Neural progenitor cell (in vitro differentiated cells): ENCODE results near the gene MYRFL. TPM values are rescaled to one million over a fixed set of nuclear protein-coding genes. Genes with fewer than 3 reads are reported as not detected.

Experiments used
- DNase-seq: peaks from one replicate; pipeline ENCODE4 v3.0.0-alpha.2; 2016; ENCODE audit warnings: low spot score
- H2AFZ ChIP-seq: fragments of 200-600 bp; sonication (generic); replicated peaks from 2 replicates; pipeline ENCODE4 v1.6.1; 2016; ENCODE audit warnings: antibody characterized with exemption
- H3F3A ChIP-seq: fragments of 200-600 bp; sonication (generic); 2 replicates; pipeline ENCODE4 v1.6.1; 2016; ENCODE audit warnings: antibody characterized with exemption, low read depth
- H3K27ac ChIP-seq: fragments of 200-600 bp; sonication (generic); 2 replicates; pipeline ENCODE4 v1.5.1; 2016; ENCODE audit warnings: mild to moderate bottlenecking
- H3K27me3 ChIP-seq: fragments of 200-600 bp; sonication (generic); 2 replicates; pipeline ENCODE4 v1.6.1; 2016; ENCODE audit warnings: mild to moderate bottlenecking, moderate library complexity
- H3K36me3 ChIP-seq: fragments of 200-600 bp; sonication (generic); 2 replicates; pipeline ENCODE4 v1.5.1; 2016
- H3K4me1 ChIP-seq: fragments of 200-600 bp; sonication (generic); 2 replicates; pipeline ENCODE4 v1.6.1; 2016; ENCODE audit warnings: mixed run types
- H3K4me2 ChIP-seq: fragments of 200-600 bp; sonication (generic); 2 replicates; pipeline ENCODE4 v1.6.1; 2016
- H3K4me3 ChIP-seq: fragments of 200-600 bp; sonication (generic); 2 replicates; pipeline ENCODE4 v1.5.1; 2016
- H3K79me2 ChIP-seq: fragments of 200-600 bp; sonication (generic); 2 replicates; pipeline ENCODE4 v1.6.1; 2016; ENCODE audit warnings: low read depth
- H3K9ac ChIP-seq: fragments of 200-600 bp; sonication (generic); 2 replicates; pipeline ENCODE4 v1.6.1; 2016
- H3K9me3 ChIP-seq: fragments of 200-600 bp; sonication (generic); 2 replicates; pipeline ENCODE4 v1.5.1; 2016; ENCODE audit warnings: low read depth
- H4K20me1 ChIP-seq: fragments of 200-600 bp; sonication (generic); 2 replicates; pipeline ENCODE4 v1.6.1; 2016; ENCODE audit warnings: low read depth
- H3K27ac Mint-ChIP-seq: 3 replicates; pipeline ENCODE4 v1.8.0; 2021; ENCODE audit warnings: mixed read lengths
- H3K27me3 Mint-ChIP-seq: 2 replicates; pipeline ENCODE4 v1.8.0; 2022; ENCODE audit warnings: low read depth, mild to moderate bottlenecking, inconsistent platforms, moderate library complexity, mixed read lengths; ENCODE audit not compliant: insufficient read depth
- H3K36me3 Mint-ChIP-seq: 3 replicates; pipeline ENCODE4 v1.8.0; 2021; ENCODE audit warnings: mixed read lengths
- H3K4me1 Mint-ChIP-seq: 3 replicates; pipeline ENCODE4 v1.8.0; 2021; ENCODE audit warnings: mixed read lengths
- H3K4me3 Mint-ChIP-seq: 3 replicates; pipeline ENCODE4 v1.8.0; 2021; ENCODE audit warnings: mild to moderate bottlenecking, moderate library complexity, mixed read lengths
- H3K9me3 Mint-ChIP-seq: 3 replicates; pipeline ENCODE4 v1.8.0; 2020; ENCODE audit warnings: mixed read lengths
- EZH2 ChIP-seq: fragments of 200-600 bp; sonication (generic); IDR thresholded peaks from 2 replicates; pipeline ENCODE4 v1.6.1; 2017; ENCODE audit warnings: antibody characterized with exemption, mild to moderate bottlenecking, moderate library complexity
- EZH2phosphoT487 ChIP-seq: fragments of 200-600 bp; sonication (generic); IDR thresholded peaks from 2 replicates; pipeline ENCODE4 v1.6.1; 2017; ENCODE audit warnings: antibody characterized with exemption
- total RNA-seq: library from RNA; depleted of rRNA; stranded (reverse); fragments of >200 nt; gene quantifications from 2 replicates; pipeline ENCODE4 v1.2.3, GENCODE V29; 2015; ENCODE audit warnings: low replicate concordance
- TF ChIP-seq, protein P1 (sequence below): fragments of 200-600 bp; sonication (generic); IDR thresholded peaks from 2 replicates; pipeline ENCODE4 v1.5.1; 2017; ENCODE audit warnings: antibody characterized with exemption, mild to moderate bottlenecking

Gene MYRFL
- total RNA-seq, 1 donor from 2014 or later: not detected

DNA sequence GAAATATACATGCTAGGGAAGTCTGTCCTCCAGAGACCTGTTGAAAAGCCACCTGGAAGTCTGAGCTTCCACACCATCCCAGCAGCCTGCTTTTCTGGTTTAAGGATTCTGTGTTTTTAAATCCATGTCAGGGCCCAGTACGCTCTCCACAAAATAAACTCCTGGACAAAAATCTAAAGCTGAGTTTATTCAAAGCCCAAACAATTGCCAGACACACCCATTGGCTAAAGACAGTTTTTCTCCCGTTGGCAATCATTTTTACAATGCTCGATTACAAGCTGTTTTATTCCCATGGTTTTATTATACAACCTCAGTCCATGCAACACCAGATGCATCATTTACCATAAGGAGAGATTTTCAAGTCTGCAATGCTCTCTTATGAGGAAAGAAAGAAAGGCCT, 94.5 kb downstream of the MYRFL start:
- Mint-ChIP-seq H3K27me3 (peaks cover 4% of the 10 kb centered on the region), H3K4me1 (no peaks in the 10 kb centered on the region), H3K27ac (no peak overlapping the region), H3K9me3 (peaks cover 9% of the 10 kb centered on the region), H3K36me3 (no peaks in the 10 kb centered on the region), H3K4me3 (no peak overlapping the region)
- Histone ChIP-seq H3F3A (no peaks in the 10 kb centered on the region), H3K27me3 (no peaks in the 10 kb centered on the region), H3K79me2 (no peaks in the 10 kb centered on the region), H3K27ac (no peak overlapping the region), H3K9me3 (no peaks in the 10 kb centered on the region), H3K9ac (no peak overlapping the region), H2AFZ (no peak overlapping the region), H4K20me1 (no peaks in the 10 kb centered on the region), H3K4me1 (no peaks in the 10 kb centered on the region), H3K4me3 (no peak overlapping the region), H3K36me3 (no peaks in the 10 kb centered on the region), H3K4me2 (no peak overlapping the region)
- no peak for DNase-seq
- TF ChIP-seq EZH2: no peak
- TF ChIP-seq EZH2phosphoT487: no peak
- TF ChIP-seq, protein P1, sequence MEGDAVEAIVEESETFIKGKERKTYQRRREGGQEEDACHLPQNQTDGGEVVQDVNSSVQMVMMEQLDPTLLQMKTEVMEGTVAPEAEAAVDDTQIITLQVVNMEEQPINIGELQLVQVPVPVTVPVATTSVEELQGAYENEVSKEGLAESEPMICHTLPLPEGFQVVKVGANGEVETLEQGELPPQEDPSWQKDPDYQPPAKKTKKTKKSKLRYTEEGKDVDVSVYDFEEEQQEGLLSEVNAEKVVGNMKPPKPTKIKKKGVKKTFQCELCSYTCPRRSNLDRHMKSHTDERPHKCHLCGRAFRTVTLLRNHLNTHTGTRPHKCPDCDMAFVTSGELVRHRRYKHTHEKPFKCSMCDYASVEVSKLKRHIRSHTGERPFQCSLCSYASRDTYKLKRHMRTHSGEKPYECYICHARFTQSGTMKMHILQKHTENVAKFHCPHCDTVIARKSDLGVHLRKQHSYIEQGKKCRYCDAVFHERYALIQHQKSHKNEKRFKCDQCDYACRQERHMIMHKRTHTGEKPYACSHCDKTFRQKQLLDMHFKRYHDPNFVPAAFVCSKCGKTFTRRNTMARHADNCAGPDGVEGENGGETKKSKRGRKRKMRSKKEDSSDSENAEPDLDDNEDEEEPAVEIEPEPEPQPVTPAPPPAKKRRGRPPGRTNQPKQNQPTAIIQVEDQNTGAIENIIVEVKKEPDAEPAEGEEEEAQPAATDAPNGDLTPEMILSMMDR: no peak

DNA sequence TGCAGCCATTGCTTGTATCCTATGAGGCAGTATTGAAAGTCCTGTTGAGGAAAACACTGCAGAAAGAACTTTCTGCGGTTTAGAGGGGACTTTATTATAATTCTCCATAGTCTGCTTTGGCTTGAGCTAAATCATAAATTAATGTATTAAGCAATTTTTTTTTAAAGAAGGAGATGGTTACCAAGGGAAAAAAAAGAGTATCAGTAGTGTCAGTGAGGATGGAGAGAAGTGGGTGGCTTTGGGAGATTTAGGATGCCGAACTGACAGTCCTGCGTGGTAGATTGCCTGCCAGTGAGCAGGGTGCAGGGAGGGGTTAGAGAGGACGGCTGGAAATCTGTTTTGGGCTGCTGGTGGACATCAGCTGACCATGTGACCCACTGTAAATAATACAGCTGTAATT, 96.8 kb downstream of the MYRFL start:
- DNase-seq: no peak
- Mint-ChIP-seq H3K4me1 (peaks cover 13% of the 10 kb centered on the region), H3K9me3 (peaks cover 8% of the 10 kb centered on the region), H3K27me3 (peaks cover 3% of the 10 kb centered on the region), H3K4me3 (no peak overlapping the region), H3K27ac (no peak overlapping the region), H3K36me3 (no peaks in the 10 kb centered on the region)
- H3K27ac ChIP-seq: no peak overlapping the region
- no peak overlapping the region for H3K4me3 ChIP-seq
- TF ChIP-seq, protein P1: no peak
- no peak for TF ChIP-seq EZH2phosphoT487
- no peak for TF ChIP-seq EZH2
- no peak overlapping the region for H3K4me2 ChIP-seq
- H3K27me3 ChIP-seq: no peaks in the 10 kb centered on the region
- no peaks in the 10 kb centered on the region for H3K36me3 ChIP-seq
- H3K9me3 ChIP-seq: no peaks in the 10 kb centered on the region
- H3K79me2 ChIP-seq: no peaks in the 10 kb centered on the region
- no peaks in the 10 kb centered on the region for H3F3A ChIP-seq
- H3K4me1 ChIP-seq: no peaks in the 10 kb centered on the region
- H3K9ac ChIP-seq: no peak overlapping the region
- no peaks in the 10 kb centered on the region for H4K20me1 ChIP-seq
- H2AFZ ChIP-seq: no peak overlapping the region

DNA sequence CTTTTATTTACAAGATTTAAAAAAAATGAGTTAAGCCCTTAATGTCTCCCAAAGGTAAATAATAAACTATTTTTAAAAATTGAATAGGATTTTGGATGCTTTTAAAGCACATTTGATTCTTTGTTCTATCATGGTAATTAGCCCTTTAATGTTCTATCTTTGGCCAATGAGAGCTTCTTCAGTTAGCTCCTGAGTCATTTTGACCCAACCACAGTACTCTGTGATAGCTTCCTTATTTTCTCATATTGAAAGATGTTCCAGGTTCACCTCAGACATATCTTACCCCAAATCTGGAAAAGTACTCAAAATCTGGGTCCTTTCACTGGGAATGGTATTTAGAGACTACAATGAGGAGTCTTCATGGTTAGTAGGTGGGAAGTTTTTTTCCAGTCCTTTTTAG, 98.0 kb downstream of the MYRFL start:
- H2AFZ ChIP-seq: no peak overlapping the region
- no peak for TF ChIP-seq EZH2
- peaks cover 7% of the 10 kb centered on the region for H3K9me3 Mint-ChIP-seq
- H3K9me3 ChIP-seq: no peaks in the 10 kb centered on the region
- no peaks in the 10 kb centered on the region for H3K36me3 ChIP-seq
- no peak overlapping the region for H3K4me3 Mint-ChIP-seq
- no peaks in the 10 kb centered on the region for H3K27me3 ChIP-seq
- H3K9ac ChIP-seq: no peak overlapping the region
- peaks cover 17% of the 10 kb centered on the region for H3K4me1 Mint-ChIP-seq
- H3K27ac ChIP-seq: no peak overlapping the region
- H3K27ac Mint-ChIP-seq: no peak overlapping the region
- no peaks in the 10 kb centered on the region for H4K20me1 ChIP-seq
- no peaks in the 10 kb centered on the region for H3F3A ChIP-seq
- H3K36me3 Mint-ChIP-seq: no peaks in the 10 kb centered on the region
- H3K4me1 ChIP-seq: peaks cover 6% of the 10 kb centered on the region
- H3K4me2 ChIP-seq: no peak overlapping the region
- DNase-seq: no peak
- peaks cover 3% of the 10 kb centered on the region for H3K27me3 Mint-ChIP-seq
- no peak overlapping the region for H3K4me3 ChIP-seq
- H3K79me2 ChIP-seq: no peaks in the 10 kb centered on the region

DNA sequence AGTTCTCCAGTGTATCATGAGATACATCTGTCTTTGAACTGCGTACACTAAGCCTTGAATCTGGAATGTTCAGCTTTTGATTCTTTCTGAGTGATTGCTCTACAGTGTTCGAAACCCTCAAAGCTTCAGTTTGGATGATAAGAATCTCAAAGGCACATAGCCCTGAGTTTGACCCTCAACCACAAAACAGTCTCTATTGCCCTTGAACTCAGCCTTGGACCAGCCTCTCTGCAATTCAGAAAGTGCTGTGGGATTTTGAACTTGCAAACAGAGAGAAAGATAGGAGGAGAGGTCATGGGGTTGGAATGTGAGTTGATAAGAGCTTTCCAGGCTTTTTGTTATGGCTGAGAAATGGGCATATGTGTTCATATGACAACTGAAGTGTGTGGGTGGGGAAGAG, 100.3 kb downstream of the MYRFL start:
- Histone ChIP-seq H3K4me2 (no peak overlapping the region), H3K9me3 (no peaks in the 10 kb centered on the region), H3K4me3 (no peak overlapping the region), H4K20me1 (no peaks in the 10 kb centered on the region), H2AFZ (no peak overlapping the region), H3K4me1 (peaks cover 6% of the 10 kb centered on the region), H3K27ac (no peak overlapping the region), H3K36me3 (no peaks in the 10 kb centered on the region), H3K27me3 (no peaks in the 10 kb centered on the region), H3K79me2 (no peaks in the 10 kb centered on the region), H3K9ac (no peak overlapping the region), H3F3A (no peaks in the 10 kb centered on the region)
- Mint-ChIP-seq H3K9me3 (peaks cover 2% of the 10 kb centered on the region), H3K4me3 (no peak overlapping the region), H3K27me3 (no peaks in the 10 kb centered on the region), H3K4me1 (peaks cover 24% of the 10 kb centered on the region), H3K36me3 (no peaks in the 10 kb centered on the region), H3K27ac (no peak overlapping the region)
- DNase-seq: no peak
- TF ChIP-seq EZH2phosphoT487 (no peak), EZH2 (no peak)
- TF ChIP-seq, protein P1: no peak
